Activated naive CD4-positive, alpha-beta T cell treated with anti-CD3 and anti-CD28 coated beads, Interleukin-2, amount 10 ng/mL, durations not matched to agents 7 days and 5 days (primary cell): ENCODE results near the gene TRIM27.

ENCODE experiments used
- CTCF ChIA-PET: fragments of 350-600 bp; sonication (Branson Sonifier 250); formaldehyde crosslinking; loops from one replicate; lab custom pipeline; 2021; ENCODE audit warnings: antibody characterized with exemption; lab: Charles Lee
- DNase-seq: peaks from one replicate; pipeline ENCODE4 v3.0.0-alpha.2; 2020
- H3K27ac Mint-ChIP-seq: one replicate; pipeline ENCODE4 v1.8.0; 2021; ENCODE audit warnings: mild to moderate bottlenecking, moderate library complexity, mixed read lengths
- H3K27me3 Mint-ChIP-seq: one replicate; pipeline ENCODE4 v1.8.0; 2021; ENCODE audit warnings: mild to moderate bottlenecking, mixed read lengths
- H3K36me3 Mint-ChIP-seq: one replicate; pipeline ENCODE4 v1.8.0; 2021; ENCODE audit warnings: mixed read lengths
- H3K4me1 Mint-ChIP-seq: one replicate; pipeline ENCODE4 v1.8.0; 2021; ENCODE audit warnings: mixed read lengths
- H3K4me3 Mint-ChIP-seq: one replicate; pipeline ENCODE4 v1.8.0; 2021; ENCODE audit warnings: mild to moderate bottlenecking, moderate library complexity, mixed read lengths
- H3K9me3 Mint-ChIP-seq: one replicate; pipeline ENCODE4 v1.8.0; 2021; ENCODE audit warnings: mixed read lengths

Gene TRIM27

GRCh38 chr6:28948782-28949486 lies 25.1 kb upstream of the TRIM27 start:
- Mint-ChIP-seq H3K27ac (no peak overlapping the region), H3K27me3 (peaks cover 20% of the 10 kb centered on the region), H3K4me1 (peaks cover 13% of the 10 kb centered on the region), H3K9me3 (no peaks in the 10 kb centered on the region), H3K4me3 (no peak overlapping the region), H3K36me3 (no peaks in the 10 kb centered on the region)
- CTCF ChIA-PET: interaction anchor here (1.0 kb wide), 1 partner anchor 56 kb away, joined by 3 read pairs; the partner anchor contains the start of gene ZNF311
- no peak for DNase-seq

DNA sequence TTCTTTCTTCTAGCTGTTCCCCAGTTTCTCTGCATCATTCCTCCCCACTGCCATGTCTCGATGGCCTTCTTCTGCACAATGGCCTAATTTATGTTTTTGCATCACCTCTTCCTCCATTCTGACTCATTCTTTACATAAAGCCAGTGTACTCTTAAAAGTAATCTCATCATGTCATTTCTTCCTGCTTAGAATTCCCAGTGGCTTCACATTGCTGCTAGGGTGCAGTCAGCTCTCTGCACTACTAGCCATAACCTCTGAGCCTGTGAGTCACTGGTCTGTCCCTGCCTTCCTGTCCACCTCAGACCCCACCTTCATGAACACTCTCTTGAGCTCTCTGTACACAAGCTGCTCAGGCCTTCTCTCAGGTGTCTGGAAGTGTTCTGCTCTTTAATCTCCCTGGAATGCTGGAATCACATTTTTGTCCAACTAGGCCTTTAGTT lies 24.1 kb upstream of the TRIM27 start:
- H3K9me3 Mint-ChIP-seq: no peaks in the 10 kb centered on the region
- CTCF ChIA-PET: no interaction called here
- DNase-seq: no peak
- H3K27me3 Mint-ChIP-seq: peaks cover 12% of the 10 kb centered on the region
- H3K27ac Mint-ChIP-seq: no peak overlapping the region
- H3K36me3 Mint-ChIP-seq: no peaks in the 10 kb centered on the region
- H3K4me1 Mint-ChIP-seq: peaks cover 17% of the 10 kb centered on the region
- H3K4me3 Mint-ChIP-seq: no peak overlapping the region

GRCh38 chr6:28947067-28947765 lies 23.4 kb upstream of the TRIM27 start:
- H3K9me3 Mint-ChIP-seq: no peaks in the 10 kb centered on the region
- no peak overlapping the region for H3K4me3 Mint-ChIP-seq
- no peak overlapping the region for H3K27ac Mint-ChIP-seq
- peaks cover 9% of the 10 kb centered on the region for H3K27me3 Mint-ChIP-seq
- CTCF ChIA-PET: no interaction called here
- DNase-seq: no peak
- peaks cover 22% of the 10 kb centered on the region for H3K4me1 Mint-ChIP-seq
- H3K36me3 Mint-ChIP-seq: no peaks in the 10 kb centered on the region

DNA sequence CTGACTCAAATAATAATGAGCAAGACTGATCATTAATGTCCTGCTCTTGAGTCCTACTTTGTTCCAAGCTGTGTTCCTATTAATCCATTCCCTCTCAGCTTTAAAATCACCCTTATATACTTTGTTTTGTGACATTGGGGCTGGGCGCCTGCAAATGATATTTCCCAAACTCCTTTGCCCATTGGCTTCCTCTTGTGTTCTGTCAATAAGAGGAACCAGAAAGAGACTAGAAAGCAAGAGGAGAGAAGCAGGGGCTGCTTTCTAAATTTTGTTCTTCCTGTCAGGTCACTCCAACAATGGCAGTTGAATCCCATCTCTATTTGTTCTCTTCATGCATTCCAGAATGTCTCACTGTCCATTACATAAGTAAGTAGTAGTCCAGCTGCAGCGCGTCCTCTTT lies 21.6 kb upstream of the TRIM27 start:
- Mint-ChIP-seq H3K4me1 (peaks cover 41% of the 10 kb centered on the region), H3K36me3 (no peaks in the 10 kb centered on the region), H3K4me3 (no peak overlapping the region), H3K9me3 (no peaks in the 10 kb centered on the region), H3K27ac (no peak overlapping the region), H3K27me3 (peaks cover 4% of the 10 kb centered on the region)
- CTCF ChIA-PET: interaction anchor here (1.0 kb wide), 1 partner anchor 71 kb away, joined by 3 read pairs; no protein-coding TSS in a partner anchor
- DNase-seq: no peak

DNA sequence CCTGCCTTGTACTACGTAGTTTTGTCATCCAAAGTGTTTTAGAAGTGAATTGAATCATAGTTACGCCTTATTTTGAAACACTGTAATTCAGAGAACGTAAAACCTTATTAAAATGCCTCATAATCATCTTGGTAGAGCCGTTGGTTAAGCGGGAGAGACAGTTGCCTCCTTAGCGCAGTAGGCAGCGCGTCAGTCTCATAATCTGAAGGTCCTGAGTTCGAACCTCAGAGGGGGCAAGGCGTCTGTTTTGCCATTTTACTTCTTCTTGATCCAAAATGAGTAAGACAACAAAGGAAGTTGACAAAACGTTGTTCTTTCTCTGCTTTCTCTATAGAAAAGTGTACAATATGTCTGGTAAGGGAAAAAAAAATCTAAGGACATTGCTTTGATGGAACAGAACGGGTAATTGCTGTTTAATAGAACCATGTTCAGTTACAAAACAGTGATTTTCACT lies 20.7 kb upstream of the TRIM27 start:
- Mint-ChIP-seq H3K27ac (peak overlapping the region; percentile 87), H3K9me3 (no peaks in the 10 kb centered on the region), H3K36me3 (no peaks in the 10 kb centered on the region), H3K4me1 (peaks cover 49% of the 10 kb centered on the region), H3K27me3 (peaks cover 4% of the 10 kb centered on the region), H3K4me3 (peak overlapping the region; percentile 70)
- peak; percentile 67 for DNase-seq
- CTCF ChIA-PET: interaction anchor here (1.0 kb wide), 1 partner anchor 72 kb away, joined by 3 read pairs; no protein-coding TSS in a partner anchor

DNA sequence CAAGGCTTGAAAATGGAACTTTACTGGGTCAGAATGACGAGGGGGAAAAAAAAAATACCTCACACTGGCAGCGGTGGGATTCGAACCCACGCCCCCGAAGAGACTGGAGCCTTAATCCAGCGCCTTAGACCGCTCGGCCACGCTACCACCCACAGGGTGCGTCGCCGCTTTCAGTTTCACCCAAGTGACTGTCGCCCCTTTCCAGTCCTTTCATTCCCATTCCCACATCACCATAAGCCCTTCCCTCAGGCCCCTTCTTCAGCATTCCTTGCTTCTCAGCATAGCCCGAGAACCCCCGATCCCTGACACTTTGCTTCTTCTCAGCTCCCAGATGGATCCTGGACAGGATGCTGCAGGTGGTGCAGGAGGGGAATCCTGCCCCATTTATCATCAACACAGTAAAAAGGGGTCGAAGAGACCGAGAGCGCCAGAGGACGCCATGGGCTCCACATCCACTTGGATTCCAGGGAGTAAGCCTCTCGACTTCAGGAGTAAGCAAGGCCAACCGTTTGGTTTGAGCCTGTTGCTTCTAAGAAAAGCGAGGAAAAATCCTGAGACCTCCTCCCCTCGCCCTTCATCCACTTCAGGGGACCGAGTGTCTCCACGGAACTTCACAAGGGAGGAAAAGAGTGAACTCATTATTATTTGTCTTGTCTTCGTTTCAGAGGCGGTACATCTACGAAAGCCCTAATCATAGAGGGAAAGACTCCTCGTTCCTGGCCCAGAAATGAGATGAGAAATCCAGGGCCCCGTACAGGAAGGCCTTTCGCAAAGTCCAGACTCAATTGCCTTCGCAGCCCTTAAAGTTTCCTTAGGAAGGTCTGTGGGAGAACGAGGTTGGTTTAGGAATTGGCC lies 20.0 kb upstream of the TRIM27 start:
- Mint-ChIP-seq H3K4me1 (peaks cover 52% of the 10 kb centered on the region), H3K27me3 (peaks cover 4% of the 10 kb centered on the region), H3K9me3 (no peaks in the 10 kb centered on the region), H3K27ac (peak overlapping the region; percentile 87), H3K4me3 (peak overlapping the region; percentile 70), H3K36me3 (no peaks in the 10 kb centered on the region)
- CTCF ChIA-PET: interaction anchor here (1.2 kb wide), 1 partner anchor 42 kb away, joined by 3 read pairs; no protein-coding TSS in a partner anchor
- DNase-seq: peak; percentile 64

DNA sequence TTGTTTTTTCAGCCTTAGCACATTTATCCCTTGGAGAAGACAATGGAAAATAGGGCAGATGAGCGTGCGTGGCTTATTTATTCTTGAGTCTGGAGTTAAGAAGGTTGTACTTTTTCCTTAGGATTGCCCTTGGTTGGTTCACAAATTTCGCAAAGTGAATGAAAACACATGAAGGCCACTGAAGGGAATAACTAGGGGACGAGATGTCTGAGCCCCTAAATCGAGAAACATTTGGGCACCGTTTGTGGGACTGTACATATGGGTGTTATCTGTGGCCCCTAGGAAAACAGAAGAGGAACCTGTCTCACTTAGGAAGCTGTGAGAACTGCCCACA lies 19.4 kb upstream of the TRIM27 start:
- no peaks in the 10 kb centered on the region for H3K36me3 Mint-ChIP-seq
- no peaks in the 10 kb centered on the region for H3K9me3 Mint-ChIP-seq
- peaks cover 54% of the 10 kb centered on the region for H3K4me1 Mint-ChIP-seq
- peak overlapping the region; percentile 70 for H3K4me3 Mint-ChIP-seq
- peak overlapping the region; percentile 87 for H3K27ac Mint-ChIP-seq
- no peak for DNase-seq
- H3K27me3 Mint-ChIP-seq: peaks cover 4% of the 10 kb centered on the region
- CTCF ChIA-PET: interaction anchor here (1.2 kb wide), 1 partner anchor 43 kb away, joined by 3 read pairs; no protein-coding TSS in a partner anchor

GRCh38 chr6:28941684-28942448 lies 18.1 kb upstream of the TRIM27 start:
- CTCF ChIA-PET: interaction anchor here (0.8 to 2.0 kb wide), 5 partner anchors 17 to 103 kb away, joined by 3 to 17 read pairs (median 5); no protein-coding TSS in a partner anchor

GRCh38 chr6:28940858-28941683 lies 17.3 kb upstream of the TRIM27 start:
- peak; percentile 79 for DNase-seq
- H3K4me1 Mint-ChIP-seq: peaks cover 60% of the 10 kb centered on the region
- H3K4me3 Mint-ChIP-seq: peak overlapping the region; percentile 88
- CTCF ChIA-PET: interaction anchor here (0.8 to 2.0 kb wide), 10 partner anchors 10 to 103 kb away, joined by 3 to 17 read pairs (median 3); no protein-coding TSS in a partner anchor
- H3K27me3 Mint-ChIP-seq: peaks cover 4% of the 10 kb centered on the region
- H3K27ac Mint-ChIP-seq: peak overlapping the region; percentile 95
- no peaks in the 10 kb centered on the region for H3K9me3 Mint-ChIP-seq
- no peaks in the 10 kb centered on the region for H3K36me3 Mint-ChIP-seq

More at GRCh38 chr6:28941684-28942448, 18.1 kb upstream of the TRIM27 start:
- Mint-ChIP-seq H3K4me1 (peaks cover 58% of the 10 kb centered on the region), H3K4me3 (peak overlapping the region; percentile 88), H3K9me3 (no peaks in the 10 kb centered on the region), H3K27me3 (peaks cover 4% of the 10 kb centered on the region), H3K27ac (peak overlapping the region; percentile 95), H3K36me3 (no peaks in the 10 kb centered on the region)
- DNase-seq: no peak

DNA sequence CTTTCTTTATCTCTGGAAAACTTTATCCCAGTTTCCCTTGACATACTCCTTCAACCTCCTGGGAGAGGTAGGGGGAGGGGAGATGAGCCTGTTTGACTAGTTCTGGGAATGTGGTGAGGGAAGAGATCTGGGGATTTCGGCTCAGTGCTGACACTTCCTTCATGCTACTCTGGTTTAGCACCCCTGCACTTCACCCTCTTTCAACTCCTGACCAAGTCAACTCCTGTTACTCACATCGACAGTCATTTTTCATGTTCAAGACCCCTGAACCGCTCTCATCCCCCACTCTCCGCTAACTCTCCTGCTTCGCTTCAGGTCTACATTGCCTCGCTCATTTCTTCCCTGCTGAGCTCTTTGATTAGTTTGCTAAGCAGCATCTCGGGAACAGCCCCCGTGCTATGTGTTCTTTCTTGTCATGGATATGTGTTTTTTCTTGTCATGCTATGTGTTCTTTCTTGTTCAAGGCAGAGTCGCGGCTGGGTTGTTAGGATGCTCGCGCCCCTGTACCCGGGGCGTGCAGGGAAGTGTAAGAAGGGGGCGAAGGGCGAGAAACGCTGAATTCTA lies 16.6 kb upstream of the TRIM27 start:
- Mint-ChIP-seq H3K4me3 (peak overlapping the region; percentile 88), H3K9me3 (no peaks in the 10 kb centered on the region), H3K36me3 (no peaks in the 10 kb centered on the region), H3K27ac (peak overlapping the region; percentile 95), H3K4me1 (peaks cover 61% of the 10 kb centered on the region), H3K27me3 (peaks cover 4% of the 10 kb centered on the region)
- CTCF ChIA-PET: interaction anchor here (0.6 to 2.0 kb wide), 7 partner anchors 11 to 254 kb away, joined by 3 to 17 read pairs (median 3); no protein-coding TSS in a partner anchor
- DNase-seq: peak; percentile 46

- Mint-ChIP-seq H3K27me3 (peaks cover 21% of the 10 kb centered on the region), H3K36me3 (no peaks in the 10 kb centered on the region), H3K9me3 (no peaks in the 10 kb centered on the region), H3K27ac (no peak overlapping the region), H3K4me3 (no peak overlapping the region), H3K4me1 (peaks cover 13% of the 10 kb centered on the region)
- CTCF ChIA-PET: no interaction called here
- DNase-seq: no peak
These were observed 9.3 kb upstream of the TRIM27 start for GRCh38 chr6:28933069-28933468.

DNA sequence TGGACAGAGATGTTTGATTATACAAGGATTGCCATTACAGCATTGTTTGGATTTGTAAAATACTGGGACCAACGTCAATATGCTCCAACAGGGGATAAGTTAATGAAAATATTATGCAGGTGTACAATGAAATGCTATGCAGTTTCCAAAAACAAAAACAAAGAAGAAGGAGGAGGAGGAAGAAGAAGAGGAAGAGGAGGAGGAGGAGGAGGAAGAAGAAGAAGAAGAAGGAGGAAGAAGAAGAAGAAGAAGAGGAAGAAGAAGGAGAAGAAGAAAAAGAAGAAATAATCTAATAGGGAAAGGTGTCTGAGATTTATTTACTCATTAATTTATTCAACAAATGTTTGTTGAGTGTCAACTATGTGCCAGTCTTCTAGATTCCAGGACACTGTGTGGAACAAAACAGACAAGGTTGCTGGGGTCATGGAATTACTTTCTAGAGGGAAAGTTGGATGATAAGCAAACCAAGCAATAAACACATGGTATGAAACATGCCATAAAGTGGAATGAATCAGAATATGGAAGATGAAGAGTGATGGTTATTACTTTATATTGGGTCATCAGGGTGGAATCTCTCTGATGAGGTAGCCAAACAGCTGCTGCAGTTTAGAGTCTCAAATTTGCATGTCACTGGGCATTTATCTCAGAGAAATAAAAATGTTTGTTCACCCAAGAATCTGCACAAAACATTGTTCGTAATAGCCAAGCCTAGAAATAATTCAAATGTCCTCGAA lies 6.3 kb upstream of the TRIM27 start:
- CTCF ChIA-PET: no interaction called here
- Mint-ChIP-seq H3K27ac (no peak overlapping the region), H3K4me3 (no peak overlapping the region), H3K9me3 (no peaks in the 10 kb centered on the region), H3K4me1 (peaks cover 5% of the 10 kb centered on the region), H3K36me3 (no peaks in the 10 kb centered on the region), H3K27me3 (peaks cover 21% of the 10 kb centered on the region)
- no peak for DNase-seq
